A549 (cell line): Measurements from ENCODE around the gene ALOX5. TPM values are rescaled to one million over a fixed set of nuclear protein-coding genes. Genes with fewer than 3 reads are reported as not detected.

ENCODE experiments used
- ATAC-seq, 2 experiments: fragments of 200-7000 bp in 1 of 2; fragments of >200 bp in 1 of 2; cut with Nextera tagmentation in 1 of 2; cut with Tn5 transposase in 1 of 2; 3 replicates each; pipeline versions ENCODE4 v1.8.0 to v1.9.1; 2018 to 2020; ENCODE audit warnings: mild to moderate bottlenecking in 1 of 2, moderate library complexity in 1 of 2
- CTCF ChIA-PET: fragments of 300-600 bp; sonication (Branson Sonifier 250); formaldehyde crosslinking; extraction: SDS; loops from one replicate; lab custom pipeline; 2021; ENCODE audit warnings: antibody characterized with exemption, inconsistent platforms; lab: Yijun Ruan, JAX
- POLR2A ChIA-PET: fragments of 350-600 bp; formaldehyde crosslinking; extraction: SDS; loops from one replicate; lab custom pipeline; 2021; ENCODE audit warnings: antibody characterized with exemption, inconsistent platforms; lab: Yijun Ruan, JAX
- DNase-seq, 2 experiments: peaks; one replicate each; pipeline versions ENCODE4 v3.0.0 to v3.0.0-alpha.2; 2011 to 2016; ENCODE audit warnings: low read depth in 1 of 2, low spot score in 1 of 2
- FAIRE-seq: peaks from 2 replicates; lab custom pipeline; 2011; peaks lifted over from hg19 to GRCh38; lab: Jason Lieb, UNC
- H3K27ac ChIP-seq, 2 experiments: fragments of >200 bp; sonication (Bioruptor Twin); formaldehyde crosslinking; 3 replicates each; pipeline ENCODE4 v1.5.1; 2016 to 2017
- H3K4me1 ChIP-seq: fragments of >200 bp; sonication (Bioruptor Twin); formaldehyde crosslinking; 3 replicates; pipeline ENCODE4 v1.6.1; 2016
- H3K4me2 ChIP-seq: fragments of >200 bp; sonication (Bioruptor Twin); formaldehyde crosslinking; 3 replicates; pipeline ENCODE4 v1.6.1; 2016
- H3K4me3 ChIP-seq: fragments of >200 bp; sonication (Bioruptor Twin); formaldehyde crosslinking; 3 replicates; pipeline ENCODE4 v1.5.1; 2016
- H3K9me3 ChIP-seq: fragments of >200 bp; sonication (Bioruptor Twin); formaldehyde crosslinking; 3 replicates; pipeline ENCODE4 v1.6.1; 2016
- ATOH8 ChIP-seq: fragments of 250-450 bp; sonication (Bioruptor Pico); IDR thresholded peaks from 2 replicates; pipeline ENCODE4 v1.5.0; 2020; ENCODE audit warnings: low read depth, mild to moderate bottlenecking, moderate library complexity
- BCL3 ChIP-seq: fragments of >200 bp; sonication (Bioruptor Twin); formaldehyde crosslinking; IDR thresholded peaks from 3 replicates; pipeline ENCODE4 v1.6.1; 2016
- BHLHE40 ChIP-seq: IDR thresholded peaks from 2 replicates; pipeline ENCODE4 v1.6.1; 2012; ENCODE audit warnings: low read depth, low read length, inconsistent platforms
- CBX2 ChIP-seq: fragments of 200-600 bp; sonication (generic); IDR thresholded peaks from 2 replicates; pipeline ENCODE4 v1.6.1; 2016; ENCODE audit warnings: low read depth, mild to moderate bottlenecking, borderline replicate concordance
- CBX8 ChIP-seq: fragments of 200-600 bp; sonication (generic); IDR thresholded peaks from 2 replicates; pipeline ENCODE4 v1.6.1; 2016
- CEBPB ChIP-seq, 2 experiments: fragments of >200 bp in 1 of 2; sonication (Bioruptor Twin) in 1 of 2; formaldehyde crosslinking in 1 of 2; IDR thresholded peaks; 2 replicates each; pipeline ENCODE4 v1.6.1; 2012 to 2016
- CHD4 ChIP-seq: fragments of 200-600 bp; sonication (generic); IDR thresholded peaks from 2 replicates; pipeline ENCODE4 v1.6.1; 2016; ENCODE audit warnings: antibody characterized with exemption, mild to moderate bottlenecking, borderline replicate concordance
- E2F6 ChIP-seq: IDR thresholded peaks from 2 replicates; pipeline ENCODE4 v1.6.1; 2012; ENCODE audit warnings: low read depth, borderline replicate concordance
- EHF ChIP-seq: fragments of 250-450 bp; sonication (Bioruptor Pico); IDR thresholded peaks from 2 replicates; pipeline ENCODE4 v1.5.0; 2020; ENCODE audit warnings: mild to moderate bottlenecking
- FOSL2 ChIP-seq, 2 experiments: fragments of 450-650 bp in 1 of 2; fragments of >200 bp in 1 of 2; sonication (Bioruptor Twin) in 1 of 2; formaldehyde crosslinking; IDR thresholded peaks; 2 replicates each; pipeline versions ENCODE4 v1.5.0 to v1.6.1; 2016 to 2020; ENCODE audit warnings: mild to moderate bottlenecking in 1 of 2, moderate library complexity in 1 of 2
- HEYL ChIP-seq: fragments of 250-450 bp; sonication (Bioruptor Pico); IDR thresholded peaks from 2 replicates; pipeline ENCODE4 v1.8.0; 2021; ENCODE audit warnings: mild to moderate bottlenecking, moderate library complexity
- HOXB13 ChIP-seq: fragments of 250-450 bp; sonication (Bioruptor Pico); IDR thresholded peaks from 2 replicates; pipeline ENCODE4 v1.5.0; 2020; ENCODE audit warnings: low read depth, mild to moderate bottlenecking, moderate library complexity
- HOXB5 ChIP-seq: fragments of 250-450 bp; sonication (Bioruptor Pico); IDR thresholded peaks from 2 replicates; pipeline ENCODE4 v1.5.0; 2020; ENCODE audit warnings: mild to moderate bottlenecking, moderate library complexity
- KDM1A ChIP-seq: fragments of 200-600 bp; sonication (generic); IDR thresholded peaks from 2 replicates; pipeline ENCODE4 v1.6.1; 2016; ENCODE audit warnings: low read depth, mild to moderate bottlenecking
- KDM5A ChIP-seq: fragments of 200-600 bp; sonication (generic); IDR thresholded peaks from 2 replicates; pipeline ENCODE4 v1.6.1; 2016; ENCODE audit warnings: antibody characterized with exemption, mild to moderate bottlenecking
- MAFK ChIP-seq: fragments of 450-650 bp; IDR thresholded peaks from 2 replicates; pipeline ENCODE4 v1.6.1; 2014; ENCODE audit not compliant: partially characterized antibody
- MYC ChIP-seq: IDR thresholded peaks from 2 replicates; pipeline ENCODE4 v1.6.1; 2012; ENCODE audit warnings: mild to moderate bottlenecking, inconsistent platforms, low read length, improper control_type of control experiment, borderline replicate concordance
- NPAS2 ChIP-seq: fragments of 250-450 bp; sonication (Bioruptor Pico); IDR thresholded peaks from 2 replicates; pipeline ENCODE4 v1.8.0; 2022; ENCODE audit warnings: mild to moderate bottlenecking, moderate library complexity, borderline replicate concordance
- RCOR1 ChIP-seq: fragments of 150-350 bp; IDR thresholded peaks from 2 replicates; pipeline ENCODE4 v1.6.1; 2014; ENCODE audit warnings: antibody characterized with exemption, low read length, low read depth
- RNF2 ChIP-seq: fragments of 200-600 bp; sonication (generic); IDR thresholded peaks from 2 replicates; pipeline ENCODE4 v1.6.1; 2016; ENCODE audit warnings: low read depth, mild to moderate bottlenecking, antibody characterized with exemption, moderate library complexity, borderline replicate concordance
- SREBF2 ChIP-seq: fragments of 450-650 bp; IDR thresholded peaks from 2 replicates; pipeline ENCODE4 v1.6.1; 2014; ENCODE audit warnings: mild to moderate bottlenecking, moderate library complexity
- USF2 ChIP-seq: fragments of 450-650 bp; IDR thresholded peaks from 2 replicates; pipeline ENCODE4 v1.6.1; 2014; ENCODE audit warnings: antibody characterized with exemption
- ZFP36 ChIP-seq: fragments of 450-650 bp; IDR thresholded peaks from 2 replicates; pipeline ENCODE4 v1.6.1; 2014; ENCODE audit warnings: borderline replicate concordance; ENCODE audit not compliant: partially characterized antibody
- ZNF302 ChIP-seq: fragments of 250-450 bp; sonication (Bioruptor Pico); IDR thresholded peaks from 2 replicates; pipeline ENCODE4 v1.9.0; 2021; ENCODE audit warnings: inconsistent platforms, mild to moderate bottlenecking, moderate library complexity
- WGBS: methylation state at CpG from one replicate; pipeline ENCODE4 v1.1.6; 2017; ENCODE audit errors: missing lambda C conversion rate; 5-methylcytosine and 5-hydroxymethylcytosine counted together
- polyA plus RNA-seq, 4 experiments: library from polyadenylated mRNA; depleted of rRNA in 3 of 4; stranded (reverse); fragments of >200 nt; fragmentation: RNase III in 1 of 4; extraction: RNeasy Plus Mini Kit Qiagen cat#74134 plus additional on column Dnase treatment in 1 of 4; gene quantifications; 2 replicates in 3 of 4; 3 replicates in 1 of 4; pipeline ENCODE4 v1.2.3, GENCODE V29; 2011 to 2017
- TF ChIP-seq, protein P1 (sequence below): fragments of >200 bp; sonication (Bioruptor Twin); formaldehyde crosslinking; IDR thresholded peaks from 3 replicates; pipeline ENCODE4 v1.5.1; 2016

ALOX5 gene
- polyA plus RNA-seq, 2 of the 4 experiments (the other 2 are of a cell fraction) = 0.18 to 0.40 TPM

DNA sequence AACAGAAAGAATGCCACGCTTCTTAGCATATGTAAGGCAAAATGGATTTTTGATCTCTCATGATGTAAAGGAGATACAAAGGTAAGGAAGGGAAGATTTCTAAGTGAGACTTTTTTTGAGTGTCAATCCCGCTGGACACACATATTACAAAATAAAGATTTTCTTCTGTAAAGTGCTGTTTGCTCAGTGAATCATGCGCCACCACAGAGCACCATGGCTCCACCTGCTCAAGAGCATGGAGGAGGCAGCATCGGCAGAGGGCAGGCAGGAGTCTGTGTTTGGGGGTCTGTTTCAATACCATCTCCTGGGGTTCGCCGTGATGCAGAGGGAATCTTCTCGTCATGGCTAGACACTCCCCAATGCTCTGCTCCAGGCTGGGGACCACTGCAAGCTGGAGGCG is 83.5 kb downstream of the ALOX5 start:
- H3K9me3 ChIP-seq = no peaks in the 10 kb centered on the region
- H3K27ac ChIP-seq = no peak overlapping the region
- ATAC-seq = 0 out of 6 replicates have a peak, but pooled peaks of 1 of the 2 experiments have one; percentile 45
- H3K4me1 ChIP-seq = no peaks in the 10 kb centered on the region
- no peak for DNase-seq
- CTCF ChIA-PET = interaction anchor here (0.7 kb wide), 1 partner anchor 36 kb away, joined by 3 read pairs; no protein-coding TSS in a partner anchor
- POLR2A ChIA-PET = no interaction called here
- H3K4me3 ChIP-seq = no peak overlapping the region
- no peak for TF ChIP-seq EHF (CRISPR knock-in tag)
- TF ChIP-seq SREBF2 = no peak
- TF ChIP-seq MYC = no peak
- no peak for TF ChIP-seq HOXB5 (CRISPR knock-in tag)
- no peak for TF ChIP-seq CEBPB (IDR thresholded peaks at IDR 0.05)
- TF ChIP-seq ZNF302 (CRISPR knock-in tag) = no peak
- no peak for TF ChIP-seq KDM1A
- TF ChIP-seq CHD4 = no peak
- TF ChIP-seq RNF2 = no peak
- no peak for TF ChIP-seq KDM5A
- TF ChIP-seq MAFK = no peak
- TF ChIP-seq, all 56 proteins: peak for 0
- WGBS = 77% methylated on average over 8 of the region's 8 CpGs
- H3K4me2 ChIP-seq = no peak overlapping the region
- no peak for FAIRE-seq

DNA sequence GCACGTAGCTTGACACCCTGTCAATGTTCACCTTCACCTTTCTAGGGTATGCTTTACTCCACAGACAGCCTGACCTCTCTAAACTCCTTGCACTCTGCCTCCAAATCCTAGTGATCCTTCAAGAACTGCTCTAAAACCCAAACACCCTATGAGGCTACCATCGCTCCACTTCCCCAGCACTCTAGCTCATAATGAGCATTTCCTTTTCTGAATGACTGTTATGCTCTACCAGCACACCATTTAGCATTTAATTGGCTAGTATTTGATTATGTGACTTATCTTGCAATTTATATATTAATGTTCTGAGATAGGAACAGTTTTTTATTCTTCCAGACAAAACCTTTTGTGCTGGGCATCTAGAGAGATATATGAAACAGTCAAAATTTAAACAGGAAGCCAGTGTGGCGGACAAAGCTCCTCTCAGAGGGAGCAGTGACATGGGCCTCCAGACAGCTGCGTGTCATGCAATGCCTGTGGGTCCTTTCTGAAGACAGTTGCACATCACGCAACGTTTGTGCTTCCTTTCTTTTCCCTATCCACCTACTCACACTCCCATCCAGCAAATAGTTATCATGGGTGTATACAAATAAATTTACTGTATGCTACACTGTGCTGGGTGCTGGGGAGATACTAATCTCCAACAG is 86.3 kb downstream of the ALOX5 start:
- FAIRE-seq = no peak
- no peak for DNase-seq
- ChIA-PET CTCF (interaction anchor here (0.9 to 1.1 kb wide), 3 partner anchors 121 to 212 kb away, joined by 3 read pairs; partner anchors contain the start of gene ZFAND4), POLR2A (no interaction called here)
- 88% methylated on average over 6 of the region's 6 CpGs for WGBS
- ATAC-seq = no peak
- Histone ChIP-seq H3K9me3 (no peaks in the 10 kb centered on the region), H3K4me2 (no peak overlapping the region)
- TF ChIP-seq BCL3 (no peak), ZFP36 (no peak), HOXB13 (CRISPR knock-in tag) (no peak)
- TF ChIP-seq, protein P1, sequence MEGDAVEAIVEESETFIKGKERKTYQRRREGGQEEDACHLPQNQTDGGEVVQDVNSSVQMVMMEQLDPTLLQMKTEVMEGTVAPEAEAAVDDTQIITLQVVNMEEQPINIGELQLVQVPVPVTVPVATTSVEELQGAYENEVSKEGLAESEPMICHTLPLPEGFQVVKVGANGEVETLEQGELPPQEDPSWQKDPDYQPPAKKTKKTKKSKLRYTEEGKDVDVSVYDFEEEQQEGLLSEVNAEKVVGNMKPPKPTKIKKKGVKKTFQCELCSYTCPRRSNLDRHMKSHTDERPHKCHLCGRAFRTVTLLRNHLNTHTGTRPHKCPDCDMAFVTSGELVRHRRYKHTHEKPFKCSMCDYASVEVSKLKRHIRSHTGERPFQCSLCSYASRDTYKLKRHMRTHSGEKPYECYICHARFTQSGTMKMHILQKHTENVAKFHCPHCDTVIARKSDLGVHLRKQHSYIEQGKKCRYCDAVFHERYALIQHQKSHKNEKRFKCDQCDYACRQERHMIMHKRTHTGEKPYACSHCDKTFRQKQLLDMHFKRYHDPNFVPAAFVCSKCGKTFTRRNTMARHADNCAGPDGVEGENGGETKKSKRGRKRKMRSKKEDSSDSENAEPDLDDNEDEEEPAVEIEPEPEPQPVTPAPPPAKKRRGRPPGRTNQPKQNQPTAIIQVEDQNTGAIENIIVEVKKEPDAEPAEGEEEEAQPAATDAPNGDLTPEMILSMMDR = no peak
- TF ChIP-seq, all 56 proteins: peak for 0
- Histone ChIP-seq H3K4me1 (no peaks in the 10 kb centered on the region), H3K27ac (no peak overlapping the region), H3K4me3 (no peak overlapping the region)

GRCh38 chr10:45461034-45461433 is 87.0 kb downstream of the ALOX5 start:
- no peak overlapping the region for H3K4me2 ChIP-seq
- H3K4me3 ChIP-seq = no peak overlapping the region
- no peaks in the 10 kb centered on the region for H3K9me3 ChIP-seq
- 72% methylated on average over 5 of the region's 7 CpGs for WGBS
- ChIA-PET POLR2A (no interaction called here), CTCF (interaction anchor here (1.1 kb wide), 1 partner anchor 120 kb away, joined by 3 read pairs; no protein-coding TSS in a partner anchor)
- no peaks in the 10 kb centered on the region for H3K4me1 ChIP-seq
- DNase-seq = no peak
- no peak for FAIRE-seq
- ATAC-seq = no peak
- H3K27ac ChIP-seq = no peak overlapping the region
- TF ChIP-seq MAFK (no peak), CBX2 (no peak), CBX8 (no peak), FOSL2 (IDR thresholded peaks at IDR 0.05) (no peak), FOSL2 (CRISPR knock-in tag; IDR thresholded peaks at IDR 0.05) (no peak), CEBPB (IDR thresholded peaks at IDR 0.05) (no peak), BHLHE40 (no peak), KDM5A (no peak), ATOH8 (CRISPR knock-in tag) (no peak), HEYL (CRISPR knock-in tag) (no peak), E2F6 (no peak), RCOR1 (no peak), NPAS2 (CRISPR knock-in tag) (no peak), USF2 (no peak), HOXB13 (CRISPR knock-in tag) (no peak)
- TF ChIP-seq, protein P1 = no peak
